Retinal pigment epithelial cell (primary cell): ENCODE data around the gene GINS1.
A peak's percentile ranks its signal among the peaks of the same experiment; 100 is the strongest.
"Not testable (repeated sequence)": the region's sequence is repeated elsewhere in the genome, so short reads cannot be mapped to it uniquely, and the experiment has no call there.

ENCODE experiments used
- DNase-seq: peaks from one replicate; pipeline ENCODE4 v3.0.0-alpha.2; 2010; ENCODE audit warnings: low read depth
- H3K4me3 ChIP-seq: 2 replicates; pipeline ENCODE4 v1.5.1; 2011; ENCODE audit warnings: mild to moderate bottlenecking, low read length, control low read depth, moderate library complexity
- CTCF ChIP-seq: conservative IDR thresholded peaks from 2 replicates; pipeline ENCODE4 v1.5.1; 2011; ENCODE audit warnings: low read depth, low read length, control low read depth, inconsistent platforms

Gene GINS1

GRCh38 chr20:25469558-25469957, 62.1 kb downstream of the GINS1 start:
- no peak overlapping the region for H3K4me3 ChIP-seq
- DNase-seq: no peak
- no peak for TF ChIP-seq CTCF

DNA sequence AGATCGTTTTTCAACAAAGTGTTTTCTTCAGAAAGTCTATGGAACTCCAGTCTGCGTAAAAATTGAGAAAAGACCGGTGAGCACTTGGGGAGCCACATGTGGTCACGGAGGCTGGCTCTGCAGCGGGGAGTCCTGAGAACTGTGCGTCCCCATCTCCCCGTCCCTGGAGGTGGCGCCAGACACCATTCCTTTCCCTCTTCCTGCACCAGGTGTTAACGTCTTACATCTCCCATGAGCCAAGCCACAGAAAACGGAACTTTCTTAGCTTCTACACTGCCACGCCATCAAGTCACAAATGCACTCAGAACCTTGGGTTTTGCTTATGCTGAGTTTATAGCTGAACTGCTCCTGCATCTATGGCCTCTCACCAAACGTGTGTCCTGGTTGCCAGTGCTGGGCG, 62.6 kb downstream of the GINS1 start:
- peak; percentile 58 for TF ChIP-seq CTCF
- peak; percentile 4 for DNase-seq
- no peak overlapping the region for H3K4me3 ChIP-seq

DNA sequence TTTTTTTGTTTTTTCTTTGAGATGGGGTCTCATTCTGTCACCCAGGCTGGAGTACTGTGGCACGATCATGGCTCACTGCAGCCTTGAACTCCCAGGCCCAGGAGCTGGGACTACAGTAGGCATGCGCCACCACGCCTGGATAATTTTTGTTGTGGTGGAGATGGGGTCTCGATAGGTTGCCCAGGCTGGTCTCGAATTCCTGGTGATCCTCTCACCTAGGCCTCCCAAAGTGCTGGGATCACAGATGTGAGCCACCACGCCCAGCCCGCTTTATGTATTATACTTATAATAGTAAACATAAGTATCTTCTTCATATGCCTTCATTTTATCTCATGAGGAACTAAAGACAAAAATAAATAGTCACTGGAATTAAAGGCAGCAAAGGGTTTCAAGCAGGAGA, 63.5 kb downstream of the GINS1 start:
- no peak for TF ChIP-seq CTCF
- no peak for DNase-seq
- no peak overlapping the region for H3K4me3 ChIP-seq

GRCh38 chr20:25473297-25473696, 65.8 kb downstream of the GINS1 start:
- H3K4me3 ChIP-seq, DNase-seq: not testable (repeated sequence)

DNA sequence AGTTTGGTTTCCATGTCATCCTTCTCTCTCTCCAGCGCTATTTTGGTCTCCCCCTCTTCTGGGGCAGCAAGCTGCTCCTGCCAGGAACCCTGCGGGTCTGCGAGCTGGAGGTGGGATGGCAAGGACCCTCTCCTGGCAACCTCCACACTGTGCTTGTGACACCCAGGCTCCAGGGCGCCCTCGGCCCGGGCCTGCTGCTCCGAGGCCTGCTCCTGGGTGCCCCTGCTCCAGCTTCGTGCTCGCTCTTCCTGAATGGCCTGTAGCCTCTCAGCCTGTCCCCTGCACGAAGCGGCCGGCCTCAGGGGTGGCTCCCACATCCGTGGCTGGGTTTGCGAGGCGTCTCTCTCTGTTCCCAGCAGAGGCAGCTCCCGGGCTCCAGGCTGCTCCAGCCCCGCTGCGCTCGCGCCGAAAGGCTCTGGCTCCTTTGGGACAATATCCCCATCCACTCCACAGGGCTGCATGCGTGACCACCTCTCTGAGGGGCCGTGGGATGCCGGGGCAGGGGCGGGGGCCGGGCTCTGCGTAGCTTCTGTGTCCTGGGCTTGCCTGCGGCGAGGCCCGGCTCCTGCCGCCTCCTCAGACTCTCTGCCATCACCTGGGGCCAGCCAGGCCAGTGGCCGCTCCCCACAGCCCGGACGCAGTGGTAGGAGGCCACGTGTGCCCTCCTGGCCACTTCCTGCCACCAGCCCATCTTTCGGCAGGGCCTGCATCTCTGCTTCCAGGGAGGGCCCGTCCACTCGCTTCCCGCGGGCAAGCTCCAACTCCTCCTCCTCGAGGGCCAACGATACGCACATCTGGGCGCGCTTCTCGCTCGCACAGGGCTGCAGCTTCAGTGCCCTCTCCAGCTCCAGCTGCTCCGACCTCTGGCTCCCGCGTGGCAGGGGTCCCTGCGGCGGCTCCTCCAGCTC, 68.9 kb downstream of the GINS1 start:
- H3K4me3 ChIP-seq: no peak overlapping the region
- DNase-seq: no peak
- TF ChIP-seq CTCF: no peak

DNA sequence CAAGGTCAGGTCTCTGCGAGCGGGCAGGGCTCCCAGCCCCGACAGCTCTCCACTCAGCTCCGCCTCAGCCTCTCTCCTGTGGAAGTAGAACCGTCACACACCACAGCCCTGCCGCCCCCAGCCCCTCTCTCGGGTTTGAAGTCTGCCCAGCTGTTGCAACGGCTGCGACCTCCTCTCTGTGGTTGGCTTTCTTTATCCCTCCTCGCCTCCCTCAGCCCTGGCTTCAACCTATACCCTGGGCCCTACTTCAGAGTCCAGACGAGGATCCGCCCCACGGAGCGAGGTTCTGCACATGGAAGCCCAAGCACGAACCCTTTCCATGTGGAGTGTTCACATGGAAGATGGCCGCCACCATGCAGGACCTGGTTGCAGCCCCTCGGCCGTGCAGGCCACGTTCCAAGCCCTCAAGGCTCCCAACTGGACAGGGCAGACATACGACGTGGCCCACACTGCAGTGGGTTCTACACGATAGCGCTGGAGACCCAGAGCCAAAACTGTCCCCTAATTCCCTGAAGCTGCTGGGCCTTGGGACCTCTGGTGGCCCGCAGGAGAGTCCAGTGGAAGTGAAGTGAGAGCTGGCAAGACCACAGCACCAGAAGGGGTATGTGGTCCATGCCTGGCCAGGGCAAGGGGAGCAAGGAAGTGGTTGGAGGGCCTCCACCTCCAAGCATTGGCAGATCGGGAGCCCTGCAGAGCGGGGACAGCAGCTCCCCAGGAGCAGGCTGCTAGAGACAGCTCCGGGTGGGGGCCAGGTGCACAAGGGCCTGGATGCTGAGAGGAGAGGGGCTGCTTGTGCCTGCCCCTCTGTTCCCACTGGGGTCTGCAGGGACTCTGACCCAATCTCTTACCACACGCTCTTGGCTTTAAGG, 69.8 kb downstream of the GINS1 start:
- no peak overlapping the region for H3K4me3 ChIP-seq
- TF ChIP-seq CTCF: no peak
- no peak for DNase-seq

DNA sequence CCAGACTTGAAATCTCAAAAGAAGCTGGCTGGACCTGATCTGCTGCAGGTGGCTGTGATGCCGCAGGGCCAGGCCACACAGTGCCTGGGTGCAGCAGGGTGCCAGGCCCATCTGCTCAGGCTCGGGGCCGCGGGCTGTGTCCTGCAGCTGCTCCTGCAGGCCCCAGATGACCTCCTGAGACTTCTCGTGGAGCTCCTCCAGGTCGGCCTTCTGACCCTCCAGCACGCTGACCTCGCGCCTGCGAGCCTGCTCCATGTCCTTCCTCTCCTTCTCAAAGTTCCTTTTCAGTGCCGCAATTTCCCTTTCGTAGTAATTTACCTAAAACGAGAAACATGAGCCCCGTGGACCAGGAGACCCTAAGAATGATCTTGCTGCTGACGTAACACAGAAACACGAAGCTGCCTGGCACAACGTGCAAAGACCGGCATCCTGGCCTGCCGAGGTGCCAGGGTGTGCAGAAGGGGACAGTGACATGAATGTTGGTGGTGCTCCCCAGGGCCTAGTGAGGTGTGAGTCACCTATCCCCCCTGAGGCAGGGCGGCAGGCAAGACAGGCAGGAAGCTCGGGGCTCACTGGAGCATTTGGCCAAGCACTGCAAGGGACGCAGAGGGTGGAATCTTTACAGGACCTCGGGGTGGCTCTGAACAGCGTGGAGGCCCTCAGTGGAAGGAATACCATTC, 71.6 kb downstream of the GINS1 start:
- no peak for TF ChIP-seq CTCF
- H3K4me3 ChIP-seq: no peak overlapping the region
- DNase-seq: no peak
